T-helper 1 cell treated with Interleukin-12 subunit alpha and Interleukin-12 subunit beta and Interleukin-4 antibody, amounts not matched to agents 30 ng/mL and 1 ng/mL, for 36 hours (primary cell): ENCODE measurements around the gene TMEM92. TPM values are rescaled to one million over a fixed set of nuclear protein-coding genes. Genes with fewer than 3 reads are reported as not detected.
"Not testable (repeated sequence)": the region's sequence is repeated elsewhere in the genome, so short reads cannot be mapped to it uniquely, and the experiment has no call there.

Experiments used
- intact Hi-C: fragments of 100-400 bp; cut with micrococcal nuclease; formaldehyde crosslinking; loops from one replicate; pipeline ENCODE4 v1.15.1; 2024
- total RNA-seq: library from RNA; stranded (reverse); gene quantifications from 2 replicates; pipeline ENCODE4 v1.2.3, GENCODE V29; 2022

TMEM92 gene
- total RNA-seq, 1 donor from 2014 or later: 0.34 TPM

- intact Hi-C loops: no loop called here
These were observed 25.5 kb downstream of the TMEM92 start for GRCh38 chr17:50299776-50300175.

- intact Hi-C loops: not testable (repeated sequence)
These were observed 26.6 kb downstream of the TMEM92 start for GRCh38 chr17:50300824-50301223.

GRCh38 chr17:50301891-50302584 is 27.8 kb downstream of the TMEM92 start:
- intact Hi-C loops: no loop called here

- intact Hi-C loops: no loop called here
These were observed 28.8 kb downstream of the TMEM92 start for GRCh38 chr17:50303051-50303450.

- intact Hi-C loops: no loop called here
These were observed 29.3 kb downstream of the TMEM92 start for GRCh38 chr17:50303596-50303995.

GRCh38 chr17:50304781-50305404 is 30.6 kb downstream of the TMEM92 start:
- intact Hi-C loops: no loop called here

GRCh38 chr17:50307654-50308053 is 33.4 kb downstream of the TMEM92 start:
- intact Hi-C loops: no loop called here

- intact Hi-C loops: no loop called here
These were observed 34.4 kb downstream of the TMEM92 start for GRCh38 chr17:50308666-50309065.

- intact Hi-C loops: no loop called here
These were observed 36.3 kb downstream of the TMEM92 start for GRCh38 chr17:50310455-50311111.

- intact Hi-C loops: no loop called here
These were observed 36.8 kb downstream of the TMEM92 start for GRCh38 chr17:50311112-50311460.

- intact Hi-C loops: no loop called here
These were observed 37.2 kb downstream of the TMEM92 start for GRCh38 chr17:50311483-50311882.

GRCh38 chr17:50312308-50312707 is 38.0 kb downstream of the TMEM92 start:
- intact Hi-C loops: no loop called here

- intact Hi-C loops: no loop called here
These were observed 40.3 kb downstream of the TMEM92 start for GRCh38 chr17:50314456-50315011.

- intact Hi-C loops: no loop called here
These were observed 41.8 kb downstream of the TMEM92 start for GRCh38 chr17:50316016-50316587.

- intact Hi-C loops: not testable (repeated sequence)
These were observed 42.4 kb downstream of the TMEM92 start for GRCh38 chr17:50316660-50317059.

- intact Hi-C loops: no loop called here
These were observed 42.9 kb downstream of the TMEM92 start for GRCh38 chr17:50317121-50317520.

- intact Hi-C loops: no loop called here
These were observed 44.4 kb downstream of the TMEM92 start for GRCh38 chr17:50318501-50319285.

- intact Hi-C loops: no loop called here
These were observed 45.2 kb downstream of the TMEM92 start for GRCh38 chr17:50319306-50320004.

- intact Hi-C loops: no loop called here
These were observed 48.0 kb downstream of the TMEM92 start for GRCh38 chr17:50322271-50322670.

- intact Hi-C loops: no loop called here
These were observed 48.8 kb downstream of the TMEM92 start for GRCh38 chr17:50323060-50323459.

GRCh38 chr17:50325906-50326305 is 51.6 kb downstream of the TMEM92 start:
- intact Hi-C loops: no loop called here
